Measurements from ENCODE around the gene AQP12A.

AQP12A gene

DNA sequence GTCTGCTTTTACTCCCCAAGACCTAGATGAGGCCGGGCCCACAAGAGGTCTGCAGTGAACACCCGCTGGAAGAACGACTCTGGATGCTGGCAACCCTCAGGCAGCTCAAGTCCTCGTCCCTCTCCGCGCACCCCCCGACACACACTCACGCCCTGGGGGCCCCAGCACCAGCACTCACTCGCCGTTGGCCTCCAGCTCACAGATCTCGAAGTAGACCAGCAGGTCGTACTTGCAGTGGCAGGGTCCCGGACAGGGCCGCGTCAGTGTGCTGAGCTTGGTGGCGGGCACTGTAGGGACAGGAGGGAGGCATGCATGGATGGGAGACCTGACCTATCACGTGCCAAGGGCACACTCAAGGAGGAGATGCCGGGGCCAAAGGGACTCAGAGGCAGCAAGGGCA, 49.4 kb downstream of the AQP12A start:
- DNase-seq (ENCODE audit: low read depth), result no peak

- DNase-seq (ENCODE audit: low read depth), result no peak
These were observed 51.0 kb downstream of the AQP12A start for GRCh38 chr2:240742602-240743095.

- no peak for DNase-seq (ENCODE audit: low read depth)
These were observed 53.8 kb downstream of the AQP12A start for GRCh38 chr2:240745456-240745855.

DNA sequence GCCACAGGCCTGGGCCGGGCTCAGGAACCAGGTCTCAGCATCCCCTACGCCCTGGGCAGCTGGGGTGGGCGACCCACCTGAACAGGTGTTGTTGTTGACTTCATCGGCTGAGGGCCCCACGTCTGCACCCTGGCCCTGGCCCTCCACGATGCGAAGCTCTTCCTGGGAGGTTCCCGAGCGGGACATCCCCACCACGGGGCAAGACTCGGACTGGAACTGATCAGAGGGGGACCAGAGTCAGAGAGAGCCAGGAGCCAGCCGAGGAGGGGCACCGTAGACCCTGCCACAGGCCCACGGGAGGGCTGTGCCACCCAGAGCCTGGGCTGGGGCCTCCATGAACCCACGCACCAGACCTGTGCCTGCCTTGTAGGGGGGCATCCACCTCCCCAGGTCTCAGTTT, 54.3 kb downstream of the AQP12A start:
- no peak for DNase-seq (ENCODE audit: low read depth)

- no peak for DNase-seq (ENCODE audit: low read depth)
These were observed 55.0 kb downstream of the AQP12A start for GRCh38 chr2:240746671-240747070.

DNA sequence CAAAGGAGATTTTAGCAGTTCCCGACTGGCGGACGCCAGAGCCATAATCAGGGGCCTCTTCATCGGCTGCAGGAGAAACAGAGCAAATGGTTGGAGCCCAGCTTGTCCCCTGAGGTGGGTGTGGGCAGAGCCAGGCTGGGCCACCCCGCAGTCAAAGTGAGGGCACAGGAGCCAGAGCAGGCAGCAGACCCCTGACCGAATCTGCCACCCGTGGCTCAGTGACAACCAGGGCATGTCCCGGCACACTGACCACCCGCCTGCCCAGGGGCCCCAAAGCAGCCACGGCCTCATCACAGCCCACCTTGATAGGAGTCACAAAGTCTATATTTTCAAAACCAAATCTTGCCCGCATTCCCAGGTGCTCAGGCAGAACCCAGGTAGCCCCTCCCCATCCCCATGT, 55.6 kb downstream of the AQP12A start:
- DNase-seq (ENCODE audit: low read depth), result no peak

All from fibroblast of gingiva (primary cell).